ENCODE data around the gene MYH7B. TPM values are rescaled to one million over a fixed set of nuclear protein-coding genes. Genes with fewer than 3 reads are reported as not detected.

Gene MYH7B
- total RNA-seq, 1 experiment from 2014 or later: 0.98 TPM

GRCh38 chr20:34947336-34947735, 8.3 kb upstream of the MYH7B start:
- Mint-ChIP-seq H3K36me3 (peaks cover 23% of the 10 kb centered on the region), H3K27ac (no peak overlapping the region), H3K4me1 (peaks cover 6% of the 10 kb centered on the region), H3K4me3 (no peak overlapping the region), H3K9me3 (no peaks in the 10 kb centered on the region), H3K27me3 (ENCODE audit: low read depth) (no peaks in the 10 kb centered on the region)
- no peak for ATAC-seq
- ChIA-PET POLR2A (no interaction called here), CTCF (no interaction called here)
- DNase-seq (ENCODE audit: low spot score): no peak
- TF ChIP-seq NR1H2 (CRISPR knock-in tag; IDR thresholded peaks at IDR 0.05): no peak
- no peak for TF ChIP-seq SMAD3 (CRISPR knock-in tag; IDR thresholded peaks at IDR 0.05; ENCODE audit: borderline replicate concordance)
- TF ChIP-seq NFYB (CRISPR knock-in tag; conservative IDR thresholded peaks at IDR 0.05; ENCODE audit: low read depth): no peak
- TF ChIP-seq CTCF (IDR thresholded peaks at IDR 0.05): no peak
- TF ChIP-seq TEAD4 (CRISPR knock-in tag; IDR thresholded peaks at IDR 0.05): no peak
- TF ChIP-seq NR3C1 (CRISPR knock-in tag; conservative IDR thresholded peaks at IDR 0.05; ENCODE audit: low read depth): no peak
- no peak for TF ChIP-seq FOXK1 (CRISPR knock-in tag; IDR thresholded peaks at IDR 0.05)
- TF ChIP-seq HMGXB4 (CRISPR knock-in tag; IDR thresholded peaks at IDR 0.05): no peak

GRCh38 chr20:34948030-34948429, 7.6 kb upstream of the MYH7B start:
- Mint-ChIP-seq H3K9me3 (no peaks in the 10 kb centered on the region), H3K36me3 (peaks cover 18% of the 10 kb centered on the region), H3K27ac (no peak overlapping the region), H3K4me3 (no peak overlapping the region), H3K27me3 (ENCODE audit: low read depth) (no peaks in the 10 kb centered on the region), H3K4me1 (peaks cover 12% of the 10 kb centered on the region)
- ChIA-PET CTCF (no interaction called here), POLR2A (no interaction called here)
- DNase-seq (ENCODE audit: low spot score): no peak
- TF ChIP-seq ZNF512 (CRISPR knock-in tag; IDR thresholded peaks at IDR 0.05; ENCODE audit: borderline replicate concordance): no peak
- TF ChIP-seq ZNF219 (CRISPR knock-in tag; IDR thresholded peaks at IDR 0.05; ENCODE audit: borderline replicate concordance): no peak
- no peak for TF ChIP-seq ZNF671 (CRISPR knock-in tag; IDR thresholded peaks at IDR 0.05)
- no peak for ATAC-seq

GRCh38 chr20:34949120-34949519, 6.5 kb upstream of the MYH7B start:
- no peaks in the 10 kb centered on the region for H3K27me3 Mint-ChIP-seq (ENCODE audit: low read depth)
- POLR2A ChIA-PET: interaction anchor here (0.6 kb wide), 1 partner anchor 53 kb away, joined by 3 read pairs; no protein-coding TSS in a partner anchor
- no peak overlapping the region for H3K4me3 Mint-ChIP-seq
- no peak for DNase-seq (ENCODE audit: low spot score)
- H3K9me3 Mint-ChIP-seq: no peaks in the 10 kb centered on the region
- no peak for ATAC-seq
- H3K27ac Mint-ChIP-seq: no peak overlapping the region
- CTCF ChIA-PET: interaction anchor here (0.7 kb wide), 1 partner anchor 23 kb away, joined by 3 read pairs; no protein-coding TSS in a partner anchor
- H3K4me1 Mint-ChIP-seq: peaks cover 21% of the 10 kb centered on the region
- H3K36me3 Mint-ChIP-seq: peaks cover 14% of the 10 kb centered on the region
- TF ChIP-seq ZNF396 (CRISPR knock-in tag; IDR thresholded peaks at IDR 0.05; ENCODE audit: borderline replicate concordance) (no peak), ZNF532 (CRISPR knock-in tag; IDR thresholded peaks at IDR 0.05; ENCODE audit: borderline replicate concordance) (no peak), FOXP4 (CRISPR knock-in tag; IDR thresholded peaks at IDR 0.05) (no peak), ESRRA (CRISPR knock-in tag; IDR thresholded peaks at IDR 0.05; ENCODE audit: borderline replicate concordance) (no peak), IRF1 (CRISPR knock-in tag; IDR thresholded peaks at IDR 0.05) (no peak), SOX15 (CRISPR knock-in tag; IDR thresholded peaks at IDR 0.05) (no peak), SMAD3 (CRISPR knock-in tag; IDR thresholded peaks at IDR 0.05; ENCODE audit: borderline replicate concordance) (no peak), ATF6 (CRISPR knock-in tag; IDR thresholded peaks at IDR 0.05) (no peak)

Measured in WTC11 (cell line).